ENCODE results near the gene UTP25.
"Not testable (repeated sequence)": the region's sequence is repeated elsewhere in the genome, so short reads cannot be mapped to it uniquely, and the experiment has no call there.

The UTP25 gene

DNA sequence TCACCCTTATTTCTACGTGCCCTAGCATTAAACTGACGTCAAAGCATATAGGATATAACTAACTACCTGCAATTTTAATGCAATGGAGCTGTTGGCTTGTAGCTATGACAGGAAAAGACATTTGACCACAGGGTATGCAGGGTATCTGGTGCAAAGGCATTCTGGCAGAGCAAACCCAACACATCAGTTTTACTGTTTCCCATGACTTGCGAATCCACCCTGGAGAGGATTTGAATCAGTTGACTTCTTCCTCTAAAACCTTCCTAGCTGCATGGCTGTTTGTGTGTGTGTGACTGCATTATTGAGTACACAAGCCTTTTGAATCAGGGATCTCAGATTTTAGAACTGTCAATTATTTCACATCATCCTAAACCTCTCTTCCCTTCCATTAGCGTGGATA is 68.6 kb downstream of the UTP25 start:
- DNase-seq (ENCODE audit: low spot score): no peak

GRCh38 chr1:209898271-209898670 is 70.5 kb downstream of the UTP25 start:
- DNase-seq (ENCODE audit: low spot score): not testable (repeated sequence)

DNA sequence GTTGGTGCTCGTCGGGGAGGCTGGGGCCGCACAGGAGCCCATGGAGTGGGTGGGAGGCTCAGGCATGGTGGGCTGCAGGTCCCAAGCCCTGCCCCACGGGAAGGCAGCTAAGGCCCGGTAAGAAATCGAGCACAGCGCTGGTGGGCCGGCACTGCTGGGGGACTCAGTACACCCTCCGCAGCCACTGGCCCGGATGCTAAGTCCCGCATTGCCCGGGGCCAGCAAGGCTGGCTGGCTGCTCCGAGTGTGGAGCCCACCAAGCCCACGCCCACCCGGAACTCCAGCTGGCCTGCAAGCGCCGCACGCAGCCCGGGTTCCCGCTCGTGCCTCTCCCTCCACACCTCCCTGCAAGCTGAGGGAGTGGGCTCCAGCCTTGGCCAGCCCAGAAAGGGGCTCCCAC is 71.1 kb downstream of the UTP25 start:
- not testable (repeated sequence) for DNase-seq (ENCODE audit: low spot score)

- no peak for DNase-seq (ENCODE audit: low spot score)
Observed at GRCh38 chr1:209899948-209900347, 72.2 kb downstream of the UTP25 start.

DNA sequence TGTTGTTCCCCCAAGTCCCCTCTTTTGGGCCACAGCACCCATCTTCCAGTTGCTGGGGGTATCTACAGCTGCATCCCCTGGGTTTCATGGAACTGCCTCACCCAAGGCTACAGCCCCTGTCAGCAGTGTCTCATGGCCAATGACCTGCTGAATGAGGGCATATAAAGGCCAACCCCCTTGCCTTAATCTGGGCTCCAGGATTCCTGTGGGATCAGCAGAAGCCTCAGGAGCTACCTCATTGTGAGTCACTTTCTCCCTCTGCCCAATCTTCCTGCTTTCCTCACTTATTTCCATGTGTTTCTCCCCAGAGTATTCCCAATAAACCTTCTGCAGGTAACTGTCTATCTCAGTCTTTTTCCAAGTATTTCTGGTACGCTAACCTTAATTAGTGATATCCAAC is 73.0 kb downstream of the UTP25 start:
- no peak for DNase-seq (ENCODE audit: low spot score)

- DNase-seq (ENCODE audit: low spot score): no peak
Observed at GRCh38 chr1:209901211-209901610, 73.4 kb downstream of the UTP25 start.

DNA sequence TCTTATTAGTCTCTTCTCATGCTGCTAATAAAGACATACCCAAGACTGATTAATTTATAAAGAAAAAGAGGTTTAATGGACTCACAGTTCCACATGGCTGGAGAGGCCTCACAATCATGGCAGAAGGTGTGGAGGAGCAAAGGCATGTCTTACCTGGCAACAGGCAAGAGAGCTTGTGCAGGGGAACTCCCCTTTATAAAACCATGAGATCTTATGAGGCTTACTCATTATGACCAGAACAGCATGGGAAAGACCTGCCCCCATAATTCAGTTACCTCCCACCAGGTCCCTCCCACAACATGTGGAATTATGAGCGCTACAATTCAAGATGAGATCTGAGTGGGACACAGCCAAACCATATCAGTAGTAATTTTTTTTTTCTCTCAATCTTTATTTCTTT is 77.0 kb downstream of the UTP25 start:
- DNase-seq (ENCODE audit: low spot score): not testable (repeated sequence)
